H1 (cell line): ENCODE data around the gene FBXW2. TPM values are rescaled to one million over a fixed set of nuclear protein-coding genes. Genes with fewer than 3 reads are reported as not detected.

ENCODE experiments used
- CTCF ChIA-PET: fragments of 300-600 bp; sonication (Branson Sonifier 250); formaldehyde crosslinking; loops from one replicate; lab custom pipeline; 2021; ENCODE audit not compliant: partially characterized antibody; lab: Charles Lee
- POLR2A ChIA-PET: fragments of 300-600 bp; sonication (Branson Sonifier 250); formaldehyde crosslinking; loops from one replicate; lab custom pipeline; 2021; ENCODE audit warnings: inconsistent platforms; ENCODE audit not compliant: partially characterized antibody; lab: Charles Lee
- DNase-seq, 2 experiments: peaks; one replicate each; pipeline versions ENCODE4 v3.0.0 to v3.0.0-alpha.2; 2010 to 2022; ENCODE audit warnings: low spot score in 2 of 2, low read depth in 1 of 2, mixed read lengths in 1 of 2
- FAIRE-seq: peaks from 2 replicates; lab custom pipeline; 2011; peaks lifted over from hg19 to GRCh38; lab: Jason Lieb, UNC
- H2AFZ ChIP-seq: 2 replicates; pipeline ENCODE4 v1.8.1; 2012; ENCODE audit warnings: low read length, inconsistent platforms
- H2AK5ac ChIP-seq: 2 replicates; pipeline ENCODE4 v1.6.1; 2013; ENCODE audit warnings: low read depth, low read length
- H2BK120ac ChIP-seq: replicated peaks from 2 replicates; pipeline ENCODE3; 2013; ENCODE audit warnings: low read depth, low read length, inconsistent platforms
- H2BK12ac ChIP-seq: 2 replicates; pipeline ENCODE4 v1.6.1; 2013; ENCODE audit warnings: low read depth, low read length
- H2BK15ac ChIP-seq: 2 replicates; pipeline ENCODE4 v1.6.1; 2013; ENCODE audit warnings: low read length
- H2BK20ac ChIP-seq: 2 replicates; pipeline ENCODE4 v1.6.1; 2013; ENCODE audit warnings: low read length
- H2BK5ac ChIP-seq: 2 replicates; pipeline ENCODE4 v1.6.1; 2013; ENCODE audit warnings: low read depth, low read length
- H3K14ac ChIP-seq: 2 replicates; pipeline ENCODE4 v1.6.1; 2013; ENCODE audit warnings: inconsistent platforms; ENCODE audit not compliant: insufficient read length
- H3K18ac ChIP-seq: 2 replicates; pipeline ENCODE4 v1.6.1; 2013; ENCODE audit warnings: low read length; ENCODE audit errors: extremely low read depth
- H3K23ac ChIP-seq: 2 replicates; pipeline ENCODE4 v1.6.1; 2013; ENCODE audit warnings: inconsistent platforms; ENCODE audit not compliant: insufficient read length
- H3K23me2 ChIP-seq: 2 replicates; pipeline ENCODE4 v1.6.1; 2013; ENCODE audit warnings: low read depth, low read length
- H3K27ac ChIP-seq: 2 replicates; pipeline ENCODE4 v1.6.1; 2011; ENCODE audit warnings: low read depth, low read length, inconsistent platforms
- H3K27me3 ChIP-seq, 4 experiments: replicated peaks in 1 of 4; 1 replicate in 1 of 4; 2 replicates in 3 of 4; pipeline versions ENCODE4 v1.6.1 to v1.8.1; 2011 to 2013; ENCODE audit warnings: low read length in 3 of 4, mild to moderate bottlenecking in 3 of 4, inconsistent platforms in 2 of 4, mixed read lengths in 2 of 4, moderate library complexity in 1 of 4; ENCODE audit not compliant: control insufficient read depth in 3 of 4, insufficient read depth in 3 of 4; ENCODE audit errors: extremely low read depth in 1 of 4
- H3K36me3 ChIP-seq, 4 experiments: 2 replicates each; pipeline versions ENCODE4 v1.6.1 to v1.8.1; 2011 to 2013; ENCODE audit warnings: mild to moderate bottlenecking in 4 of 4, low read length in 3 of 4, moderate library complexity in 2 of 4, control low read depth in 1 of 4, inconsistent platforms in 1 of 4; ENCODE audit not compliant: insufficient read depth in 4 of 4, control insufficient read depth in 2 of 4
- H3K4ac ChIP-seq: replicated peaks from 2 replicates; pipeline ENCODE3; 2013; ENCODE audit warnings: low read length, low read depth, mixed read lengths, inconsistent platforms; ENCODE audit not compliant: insufficient read length
- H3K4me1 ChIP-seq, 4 experiments: replicated peaks in 1 of 4; 1 replicate in 1 of 4; 2 replicates in 3 of 4; pipeline versions ENCODE4 v1.6.1 to v1.8.1; 2011 to 2013; ENCODE audit warnings: low read length in 3 of 4, inconsistent platforms in 2 of 4, mixed read lengths in 1 of 4; ENCODE audit not compliant: insufficient read depth in 4 of 4, control insufficient read depth in 3 of 4
- H3K4me2 ChIP-seq, 2 experiments: 2 replicates each; pipeline versions ENCODE4 v1.6.1 to v1.8.1; 2011 to 2013; ENCODE audit warnings: low read depth in 2 of 2, low read length in 2 of 2, control low read depth in 1 of 2, inconsistent platforms in 1 of 2, mild to moderate bottlenecking in 1 of 2; ENCODE audit not compliant: insufficient read depth in 1 of 2
- H3K4me3 ChIP-seq, 4 experiments: fragments of 200-600, 300-600 bp in 1 of 4; sonication (generic), shearing (Covaris generic), sonication (Bioruptor Twin) in 1 of 4; 2 replicates each; pipeline versions ENCODE4 v1.5.1 to v1.8.1; 2011 to 2016; ENCODE audit warnings: low read length in 4 of 4, low read depth in 3 of 4, control low read depth in 2 of 4, inconsistent platforms in 2 of 4, mild to moderate bottlenecking in 2 of 4, mixed read lengths in 1 of 4, moderate library complexity in 1 of 4; ENCODE audit not compliant: insufficient read depth in 2 of 4; ENCODE audit errors: extremely low read depth in 1 of 4
- H3K56ac ChIP-seq: replicated peaks from 2 replicates; pipeline ENCODE3; 2013; ENCODE audit warnings: low read depth, mild to moderate bottlenecking, mixed read lengths, low read length, inconsistent platforms; ENCODE audit not compliant: insufficient read length
- H3K79me1 ChIP-seq: 2 replicates; pipeline ENCODE4 v1.6.1; 2013; ENCODE audit warnings: low read depth, low read length, control low read depth
- H3K79me2 ChIP-seq, 2 experiments: 2 replicates each; pipeline versions ENCODE4 v1.6.1 to v1.8.1; 2012 to 2013; ENCODE audit warnings: low read length in 2 of 2, mild to moderate bottlenecking in 2 of 2, inconsistent platforms in 1 of 2; ENCODE audit not compliant: insufficient read depth in 2 of 2, control insufficient read depth in 1 of 2
- H3K9ac ChIP-seq, 4 experiments: replicated peaks in 1 of 4; 1 replicate in 1 of 4; 2 replicates in 3 of 4; pipeline versions ENCODE4 v1.6.1 to v1.8.1; 2011 to 2013; ENCODE audit warnings: low read depth in 3 of 4, low read length in 3 of 4, control low read depth in 2 of 4, mild to moderate bottlenecking in 2 of 4, moderate library complexity in 2 of 4, inconsistent platforms in 1 of 4; ENCODE audit errors: extremely low read depth in 1 of 4
- H3K9me3 ChIP-seq, 2 experiments: 2 replicates each; pipeline versions ENCODE4 v1.6.1 to v1.8.1; 2012 to 2013; ENCODE audit warnings: mild to moderate bottlenecking in 2 of 2, moderate library complexity in 2 of 2, control low read depth in 1 of 2, inconsistent platforms in 1 of 2, low read depth in 1 of 2, low read length in 1 of 2, mixed read lengths in 1 of 2; ENCODE audit not compliant: insufficient read depth in 2 of 2
- H4K20me1 ChIP-seq, 2 experiments: replicated peaks in 1 of 2; 2 replicates each; pipeline versions ENCODE3 to v1.8.1; 2011 to 2013; ENCODE audit warnings: inconsistent platforms in 2 of 2, low read length in 2 of 2, mild to moderate bottlenecking in 1 of 2; ENCODE audit not compliant: insufficient read depth in 2 of 2, control insufficient read depth in 1 of 2
- H4K5ac ChIP-seq: 2 replicates; pipeline ENCODE4 v1.6.1; 2013; ENCODE audit warnings: low read length, low read depth, mixed read lengths, inconsistent platforms; ENCODE audit not compliant: insufficient read length
- H4K8ac ChIP-seq: 2 replicates; pipeline ENCODE4 v1.8.0; 2013; ENCODE audit warnings: mild to moderate bottlenecking, moderate library complexity, low read length, inconsistent platforms; ENCODE audit not compliant: insufficient read depth; ENCODE audit errors: extremely low read depth
- H4K91ac ChIP-seq: replicated peaks from 2 replicates; pipeline ENCODE3; 2013; ENCODE audit warnings: low read length, mixed read lengths, inconsistent platforms; ENCODE audit not compliant: insufficient read length
- BCL11A ChIP-seq, 2 experiments: IDR thresholded peaks; one replicate each; pipeline ENCODE4 v1.6.1; 2011; ENCODE audit warnings: low read depth in 2 of 2, low read length in 2 of 2, mild to moderate bottlenecking in 2 of 2
- CBX8 ChIP-seq: fragments of 300-800, 300-1000 bp; sonication (generic); IDR thresholded peaks from 2 replicates; pipeline ENCODE4 v1.7.1; 2016; ENCODE audit warnings: low read depth, low read length, borderline replicate concordance
- CHD2 ChIP-seq: IDR thresholded peaks from 2 replicates; pipeline ENCODE4 v1.6.1; 2012; ENCODE audit warnings: low read length, improper control_type of control experiment
- EZH2 ChIP-seq: fragments of 200-600 bp; sonication (generic); IDR thresholded peaks from 2 replicates; pipeline ENCODE4 v1.7.1; 2012; ENCODE audit warnings: low read depth, mild to moderate bottlenecking, moderate library complexity, low read length, inconsistent platforms; ENCODE audit not compliant: severe bottlenecking
- HDAC2 ChIP-seq, 2 experiments: fragments of 300-600 bp in 1 of 2; sonication (generic) in 1 of 2; IDR thresholded peaks; 2 replicates each; pipeline ENCODE4 v1.6.1; 2011 to 2012; ENCODE audit warnings: low read depth in 2 of 2, low read length in 2 of 2, mild to moderate bottlenecking in 2 of 2, moderate library complexity in 2 of 2, borderline replicate concordance in 1 of 2, inconsistent platforms in 1 of 2
- JUN ChIP-seq: IDR thresholded peaks from 2 replicates; pipeline ENCODE4 v1.6.1; 2011; ENCODE audit warnings: low read depth, mild to moderate bottlenecking, improper control_type of control experiment, low read length
- SAP30 ChIP-seq: fragments of 300-600 bp; sonication (generic); IDR thresholded peaks from 2 replicates; pipeline ENCODE4 v1.7.1; 2012; ENCODE audit warnings: low read length, moderate library complexity, mild to moderate bottlenecking, inconsistent platforms; ENCODE audit not compliant: insufficient read depth, insufficient replicate concordance
- WGBS, 2 experiments: shearing (Covaris generic) in 1 of 2; methylation state at CpG; one replicate each; pipeline versions ENCODE4 v1.1.6 to v1.1.7; 2013 to 2015; ENCODE audit warnings: low lambda C conversion rate in 2 of 2, mixed read lengths in 2 of 2, inconsistent platforms in 1 of 2, low coverage in 1 of 2, missing lambda C conversion rate in 1 of 2; ENCODE audit not compliant: insufficient replicate concordance in 2 of 2, insufficient coverage in 1 of 2, insufficient read length in 1 of 2; ENCODE audit errors: extremely low coverage in 1 of 2, missing lambda C conversion rate in 1 of 2; 5-methylcytosine and 5-hydroxymethylcytosine counted together
- polyA plus RNA-seq, 7 experiments: library from polyadenylated mRNA; depleted of rRNA in 3 of 7; stranded (reverse) in 5 of 7; unstranded in 2 of 7; fragments of >200 nt in 5 of 7; fragments of 200-250 nt in 2 of 7; gene quantifications; 1 replicate in 5 of 7; 2 replicates in 1 of 7; 4 replicates in 1 of 7; pipeline versions ENCODE4 v1.2.1 to v1.2.3, GENCODE V29; 2011 to 2013; ENCODE audit warnings: missing spikeins in 2 of 7, mixed read lengths in 2 of 7
- total RNA-seq: library from RNA; stranded (reverse); fragmentation: NEBNext Ultra II Directional; extraction: Animal tissue kit (Norgen Biotek cat#: 25700); gene quantifications from 2 replicates; pipeline ENCODE4 v1.2.1, GENCODE V29; 2021

Gene FBXW2
- total and polyA plus RNA-seq, 2 of the 8 experiments (the other 6 are each of a cell fraction or from before 2014, with no cell fraction given), result 19.2 to 65.3 TPM

- H4K8ac ChIP-seq, result no peak overlapping the region
- H3K23me2 ChIP-seq, result no peaks in the 10 kb centered on the region
- POLR2A ChIA-PET, result no interaction called here
- FAIRE-seq, result no peak
- no peak overlapping the region for H3K9ac ChIP-seq
- H4K91ac ChIP-seq, result no peak overlapping the region
- H2AK5ac ChIP-seq, result no peak overlapping the region
- H3K79me1 ChIP-seq, result no peaks in the 10 kb centered on the region
- H2BK15ac ChIP-seq, result no peak overlapping the region
- no peaks in the 10 kb centered on the region for H3K27me3 ChIP-seq
- H2BK20ac ChIP-seq, result no peak overlapping the region
- no peak overlapping the region for H3K23ac ChIP-seq
- H3K18ac ChIP-seq, result no peak overlapping the region
- TF ChIP-seq EZH2 (no peak), CHD2 (no peak), SAP30 (no peak), CBX8 (no peak), JUN (no peak), BCL11A (IDR thresholded peaks at IDR 0.05; ENCODE audit: low read depth in 2 of 2, low read length in 2 of 2) (no peak), HDAC2 (IDR thresholded peaks at IDR 0.05; ENCODE audit: borderline replicate concordance in 1 of 2, low read depth in 2 of 2, low read length in 2 of 2) (no peak)
- TF ChIP-seq, all 59 proteins: peak for 0
- Histone ChIP-seq H2BK12ac (no peak overlapping the region), H3K4me1 (no peaks in the 10 kb centered on the region), H3K4me2 (no peak overlapping the region), H3K14ac (no peak overlapping the region), H3K4me3 (no peak overlapping the region), H2BK5ac (no peak overlapping the region), H3K9me3 (no peaks in the 10 kb centered on the region), H3K79me2 (no peaks in the 10 kb centered on the region), H4K5ac (no peak overlapping the region), H3K27ac (no peak overlapping the region), H4K20me1 (peaks cover 1 to 3% of the 10 kb centered on the region in 2 experiments), H3K56ac (no peak overlapping the region), H3K36me3 (peaks cover 0 to 21% (median 8%) of the 10 kb centered on the region in 4 experiments; a peak in 6 of 8 replicates), H2AFZ (no peak overlapping the region), H2BK120ac (no peak overlapping the region), H3K4ac (no peak overlapping the region)
- CTCF ChIA-PET, result no interaction called here
- WGBS, 2 experiments, result 87% methylated on average over 3 of the region's 3 CpGs; no CpG with 5 or more reads in 1 of the 2 experiments
- no peak for DNase-seq
These were observed 34.7 kb downstream of the FBXW2 start for GRCh38 chr9:120758544-120758943.
